Keratinocyte (primary cell): ENCODE measurements around the gene SLC10A3. TPM values are rescaled to one million over a fixed set of nuclear protein-coding genes. Genes with fewer than 3 reads are reported as not detected.

Source experiments
- DNase-seq: peaks from one replicate; pipeline ENCODE4 v3.0.0-alpha.2; 2011; ENCODE audit warnings: low read depth, missing footprints, low spot score
- FAIRE-seq: peaks from 2 replicates; lab custom pipeline; 2011; peaks lifted over from hg19 to GRCh38; lab: Jason Lieb, UNC
- H2AFZ ChIP-seq: 2 replicates; pipeline ENCODE4 v1.6.0; 2012; ENCODE audit warnings: low read length, control low read depth, inconsistent platforms; ENCODE audit not compliant: control insufficient read depth
- H3K27ac ChIP-seq: 2 replicates; pipeline ENCODE4 v1.5.1; 2011; ENCODE audit warnings: low read length; ENCODE audit not compliant: control insufficient read depth, insufficient read depth
- H3K27me3 ChIP-seq: 3 replicates; pipeline ENCODE4 v1.6.0; 2011; ENCODE audit warnings: low read length; ENCODE audit not compliant: control insufficient read depth, insufficient read depth; ENCODE audit errors: extremely low read depth
- H3K36me3 ChIP-seq, 2 experiments: 2 replicates in 1 of 2; 3 replicates in 1 of 2; pipeline ENCODE4 v1.5.1; 2011; ENCODE audit warnings: low read length in 2 of 2, mild to moderate bottlenecking in 1 of 2; ENCODE audit not compliant: control insufficient read depth in 2 of 2, insufficient read depth in 2 of 2; ENCODE audit errors: extremely low read depth in 1 of 2
- H3K4me1 ChIP-seq: 3 replicates; pipeline ENCODE4 v1.5.1; 2011; ENCODE audit warnings: low read length; ENCODE audit not compliant: control insufficient read depth, insufficient read depth; ENCODE audit errors: extremely low read depth
- H3K4me2 ChIP-seq: 3 replicates; pipeline ENCODE4 v1.6.0; 2011; ENCODE audit warnings: low read depth, low read length; ENCODE audit not compliant: control insufficient read depth, insufficient read depth; ENCODE audit errors: extremely low read depth
- H3K4me3 ChIP-seq, 3 experiments: fragments of 200-600 bp in 1 of 3; sonication (generic) in 1 of 3; 2 replicates in 2 of 3; 3 replicates in 1 of 3; pipeline ENCODE4 v1.5.1; 2011 to 2016; ENCODE audit warnings: low read length in 3 of 3, mild to moderate bottlenecking in 3 of 3, control low read depth in 2 of 3, inconsistent platforms in 1 of 3, low read depth in 1 of 3, mixed read lengths in 1 of 3, mixed run types in 1 of 3, moderate library complexity in 1 of 3; ENCODE audit not compliant: control insufficient read depth in 2 of 3, insufficient read depth in 2 of 3; ENCODE audit errors: extremely low read depth in 1 of 3
- H3K79me2 ChIP-seq: 2 replicates; pipeline ENCODE4 v1.6.0; 2012; ENCODE audit warnings: low read length; ENCODE audit not compliant: control insufficient read depth, insufficient read depth
- H3K9ac ChIP-seq: 3 replicates; pipeline ENCODE4 v1.6.0; 2011; ENCODE audit warnings: low read length; ENCODE audit not compliant: control insufficient read depth, insufficient read depth; ENCODE audit errors: extremely low read depth
- H3K9me1 ChIP-seq: 3 replicates; pipeline ENCODE4 v1.6.0; 2011; ENCODE audit warnings: low read length; ENCODE audit not compliant: control insufficient read depth, insufficient read depth; ENCODE audit errors: extremely low read depth
- H3K9me3 ChIP-seq: 2 replicates; pipeline ENCODE4 v1.5.1; 2012; ENCODE audit warnings: low read depth, low read length; ENCODE audit not compliant: control insufficient read depth
- H4K20me1 ChIP-seq: 3 replicates; pipeline ENCODE4 v1.6.0; 2011; ENCODE audit warnings: low read length; ENCODE audit not compliant: control insufficient read depth, insufficient read depth; ENCODE audit errors: extremely low read depth
- EZH2 ChIP-seq: IDR thresholded peaks from one replicate; pipeline ENCODE4 v1.6.1; 2012; ENCODE audit warnings: inconsistent platforms, mild to moderate bottlenecking, low read length, moderate library complexity
- dilution Hi-C: fragments of 300-500 bp; cut with MboI; formaldehyde crosslinking; loops from one replicate; pipeline ENCODE4 v1.7.0; 2020; ENCODE audit warnings: low sequenced_read_pairs; ENCODE audit not compliant: extremely low pct_ligation_motif_present
- polyA plus RNA-seq, 5 experiments: library from polyadenylated mRNA; depleted of rRNA in 3 of 5; stranded (reverse) in 3 of 5; stranded (forward) in 1 of 5; unstranded in 1 of 5; fragments of >200 nt; gene quantifications; 1 replicate in 1 of 5; 2 replicates in 3 of 5; 3 replicates in 1 of 5; pipeline versions ENCODE4 v1.2.1 to v1.2.3, GENCODE V29; 2011 to 2012; ENCODE audit warnings: missing spikeins in 2 of 5, low read depth in 1 of 5, low replicate concordance in 1 of 5
- TF ChIP-seq, protein P1 (sequence below), 3 experiments: IDR thresholded peaks in 1 of 3; conservative IDR thresholded peaks in 1 of 3; optimal IDR thresholded peaks in 1 of 3; 2 replicates in 2 of 3; 3 replicates in 1 of 3; pipeline versions ENCODE3 to v1.5.1; 2011; ENCODE audit warnings: low read length in 3 of 3, mild to moderate bottlenecking in 3 of 3, moderate library complexity in 2 of 3, control low read depth in 1 of 3, inconsistent platforms in 1 of 3; ENCODE audit not compliant: insufficient read depth in 2 of 3; ENCODE audit errors: extremely low read depth in 1 of 3

SLC10A3 gene
- polyA plus RNA-seq, 1 donor (not counting 4 experiments of a cell fraction or from before 2014, with no cell fraction given): 8.1 TPM

DNA sequence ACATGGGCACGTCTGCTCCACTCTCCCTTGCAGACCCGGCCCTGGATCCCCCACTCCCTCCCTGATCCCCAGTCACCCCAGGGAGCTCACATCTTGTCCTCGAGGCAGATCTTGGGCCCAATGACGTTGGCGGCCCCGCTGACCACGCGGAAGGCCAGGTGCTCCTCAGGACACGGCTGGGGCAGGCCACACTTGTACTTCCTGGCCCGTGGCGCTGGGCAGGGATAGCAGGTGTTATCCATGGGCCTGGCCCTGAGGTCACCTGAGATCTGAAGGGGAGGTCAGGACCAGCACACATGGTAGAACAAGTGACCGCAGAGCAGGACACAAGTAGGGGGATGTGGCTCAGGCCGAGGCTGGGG, 17.9 kb upstream of the SLC10A3 start:
- H2AFZ ChIP-seq: no peak overlapping the region
- H3K9me1 ChIP-seq: no peaks in the 10 kb centered on the region
- no peak overlapping the region for H3K9ac ChIP-seq
- H3K27ac ChIP-seq: no peak overlapping the region
- H3K36me3 ChIP-seq: no peaks in the 10 kb centered on the region
- no peaks in the 10 kb centered on the region for H3K27me3 ChIP-seq
- FAIRE-seq (no peak), DNase-seq (no peak)
- H4K20me1 ChIP-seq: no peaks in the 10 kb centered on the region
- no peaks in the 10 kb centered on the region for H3K4me1 ChIP-seq
- H3K9me3 ChIP-seq: peaks cover 3% of the 10 kb centered on the region
- H3K4me3 ChIP-seq: no peak overlapping the region
- H3K4me2 ChIP-seq: no peak overlapping the region
- TF ChIP-seq, protein P1, sequence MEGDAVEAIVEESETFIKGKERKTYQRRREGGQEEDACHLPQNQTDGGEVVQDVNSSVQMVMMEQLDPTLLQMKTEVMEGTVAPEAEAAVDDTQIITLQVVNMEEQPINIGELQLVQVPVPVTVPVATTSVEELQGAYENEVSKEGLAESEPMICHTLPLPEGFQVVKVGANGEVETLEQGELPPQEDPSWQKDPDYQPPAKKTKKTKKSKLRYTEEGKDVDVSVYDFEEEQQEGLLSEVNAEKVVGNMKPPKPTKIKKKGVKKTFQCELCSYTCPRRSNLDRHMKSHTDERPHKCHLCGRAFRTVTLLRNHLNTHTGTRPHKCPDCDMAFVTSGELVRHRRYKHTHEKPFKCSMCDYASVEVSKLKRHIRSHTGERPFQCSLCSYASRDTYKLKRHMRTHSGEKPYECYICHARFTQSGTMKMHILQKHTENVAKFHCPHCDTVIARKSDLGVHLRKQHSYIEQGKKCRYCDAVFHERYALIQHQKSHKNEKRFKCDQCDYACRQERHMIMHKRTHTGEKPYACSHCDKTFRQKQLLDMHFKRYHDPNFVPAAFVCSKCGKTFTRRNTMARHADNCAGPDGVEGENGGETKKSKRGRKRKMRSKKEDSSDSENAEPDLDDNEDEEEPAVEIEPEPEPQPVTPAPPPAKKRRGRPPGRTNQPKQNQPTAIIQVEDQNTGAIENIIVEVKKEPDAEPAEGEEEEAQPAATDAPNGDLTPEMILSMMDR (optimal IDR thresholded peaks at IDR 0.05 in 1 of 3, IDR thresholded peaks at IDR 0.05 in 1 of 3, conservative IDR thresholded peaks at IDR 0.05 in 1 of 3; ENCODE audit: extremely low read depth in 1 of 3, insufficient read depth in 2 of 3, low read length in 3 of 3): no peak
- no peak for TF ChIP-seq EZH2
- H3K79me2 ChIP-seq: no peaks in the 10 kb centered on the region
- dilution Hi-C loops: no loop called here

- Histone ChIP-seq H3K36me3 (no peaks in the 10 kb centered on the region), H3K27me3 (no peaks in the 10 kb centered on the region), H3K79me2 (no peaks in the 10 kb centered on the region), H3K9me1 (no peaks in the 10 kb centered on the region), H3K9me3 (peaks cover 3% of the 10 kb centered on the region), H3K4me1 (no peaks in the 10 kb centered on the region), H3K27ac (no peak overlapping the region), H3K9ac (no peak overlapping the region), H3K4me2 (no peak overlapping the region), H3K4me3 (no peak overlapping the region), H2AFZ (no peak overlapping the region), H4K20me1 (no peaks in the 10 kb centered on the region)
- FAIRE-seq (no peak), DNase-seq (no peak)
- dilution Hi-C loops: no loop called here
- TF ChIP-seq, protein P1 (optimal IDR thresholded peaks at IDR 0.05 in 1 of 3, IDR thresholded peaks at IDR 0.05 in 1 of 3, conservative IDR thresholded peaks at IDR 0.05 in 1 of 3; ENCODE audit: extremely low read depth in 1 of 3, insufficient read depth in 2 of 3, low read length in 3 of 3): no peak
- TF ChIP-seq EZH2: no peak
These were observed 17.4 kb upstream of the SLC10A3 start for GRCh38 chrX:154507673-154508383.
